ENCODE measurements around the gene TMEM196. TPM values are rescaled to one million over a fixed set of nuclear protein-coding genes. Genes with fewer than 3 reads are reported as not detected.

TMEM196 gene
- not detected in 2 replicates for total RNA-seq

DNA sequence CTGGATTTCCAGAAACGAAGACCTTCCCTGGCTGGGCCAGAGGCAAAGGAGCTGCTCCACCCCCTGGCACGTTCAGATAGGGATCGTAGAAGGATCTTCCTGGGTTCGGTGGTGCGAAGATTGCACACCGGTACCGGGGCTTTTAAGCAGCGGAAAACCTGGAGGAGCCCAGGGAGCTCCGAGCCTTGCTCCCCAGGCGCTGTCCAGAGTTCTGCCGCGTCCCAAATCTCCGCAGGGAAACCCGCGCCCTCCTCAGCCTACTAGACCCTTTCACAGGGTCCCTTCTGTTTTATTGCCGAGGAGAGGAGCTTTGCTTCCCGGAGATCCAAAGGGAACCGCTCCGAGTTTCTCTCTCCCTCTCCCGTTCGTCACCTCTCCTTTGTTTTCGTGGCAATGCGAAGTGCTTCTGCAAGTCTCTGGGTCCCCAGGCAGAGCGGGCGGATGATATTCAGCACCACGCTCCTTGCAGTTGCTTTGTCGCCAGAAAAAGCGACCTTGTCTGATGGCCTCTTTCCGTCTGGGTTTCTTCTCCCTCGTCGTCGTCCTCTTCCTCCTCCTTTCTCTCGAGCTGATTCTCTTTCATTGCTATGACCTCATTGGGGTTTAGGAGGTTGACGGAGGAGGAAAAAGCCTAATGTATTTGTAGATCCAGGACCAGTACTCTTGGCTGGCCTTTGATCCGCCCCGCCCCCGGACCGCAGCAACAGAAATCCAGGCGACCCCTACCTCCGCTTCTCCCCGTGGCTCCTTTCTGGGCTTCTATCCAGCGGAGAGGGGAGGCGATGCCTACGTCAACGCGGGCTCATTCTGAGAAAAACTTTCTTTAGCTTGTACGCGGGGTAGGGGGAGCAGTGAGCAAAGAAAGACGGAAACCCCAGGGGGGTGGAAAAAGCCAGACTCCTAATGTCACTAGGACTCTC is at the start of gene TMEM196:
Gene TMEM196 (minus strand): TSS at position 777 of the 920 bp plus-strand sequence. CDS start 921 bp downstream, outside the sequence.

DNA sequence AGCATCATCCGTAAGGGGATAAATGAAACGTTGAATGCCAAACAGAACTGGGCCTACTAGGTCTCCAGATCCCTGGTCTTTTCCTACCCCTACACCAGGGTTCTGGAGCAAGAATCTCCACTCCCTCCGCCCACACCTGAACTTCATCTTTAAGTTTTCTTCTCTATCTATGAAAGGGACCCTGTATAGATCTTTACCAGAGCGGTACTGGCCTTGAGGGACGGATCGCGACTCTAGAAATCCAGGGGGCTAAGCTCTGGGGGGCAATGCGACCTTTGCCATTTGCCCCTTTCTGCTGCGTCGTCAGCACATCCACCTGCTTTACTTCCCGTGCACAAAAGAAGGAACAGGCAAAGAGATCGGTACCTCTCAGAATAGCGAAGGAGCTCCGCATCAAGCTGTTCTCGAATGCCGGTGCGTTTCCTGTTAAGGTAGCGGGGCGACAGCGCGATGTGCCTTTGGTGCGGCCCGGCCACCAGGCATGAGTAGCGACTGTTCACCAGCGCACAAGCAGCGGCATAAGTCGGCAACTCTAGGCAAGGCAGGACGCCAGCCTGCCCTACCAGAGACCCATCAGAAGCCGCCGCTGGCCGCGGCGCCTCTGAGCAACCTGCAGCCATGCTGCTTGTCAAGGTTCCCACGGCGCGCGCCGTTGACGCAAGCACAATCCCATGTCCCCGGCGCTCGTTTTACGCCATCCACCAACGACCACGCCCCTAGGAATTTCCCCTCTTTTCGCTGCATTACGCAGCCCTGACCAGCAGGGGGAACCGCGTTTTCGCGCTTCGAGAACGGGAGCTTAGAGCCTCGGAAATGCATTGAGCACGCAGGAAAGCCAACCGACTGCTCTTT is 64.8 kb downstream of the TMEM196 start, which contains the start of gene POLR1F:
Gene POLR1F (minus strand): TSS at position 641 of the 852 bp plus-strand sequence. CDS start 21 bp downstream, at position 620.

Other genes starting within 250 kb of the TMEM196 start
- 28.6 and 36.9 TPM in 2 replicates for gene POLR1F, start 64.6 kb downstream of the TMEM196 start, total RNA-seq

All from epithelial cell of umbilical artery (primary cell).